K562 (cell line): Measurements from ENCODE around the gene NEUROD6. TPM values are rescaled to one million over a fixed set of nuclear protein-coding genes. Genes with fewer than 3 reads are reported as not detected.

Source experiments
- SP2 ChIP-seq: IDR thresholded peaks from 2 replicates; pipeline ENCODE4 v1.6.1; 2011; ENCODE audit warnings: mild to moderate bottlenecking, low read depth, low read length, moderate library complexity; ENCODE audit not compliant: poor library complexity, severe bottlenecking; ENCODE audit errors: extremely low read depth
- STAG1 ChIP-seq: sonication (generic); formaldehyde crosslinking; IDR thresholded peaks from 2 replicates; pipeline ENCODE4 v1.5.0; 2020; ENCODE audit warnings: missing genetic modification reagents, borderline replicate concordance
- ZNF140 ChIP-seq: fragments of 250-450 bp; sonication (Bioruptor Pico); IDR thresholded peaks from 2 replicates; pipeline ENCODE4 v1.8.0; 2021; ENCODE audit warnings: moderate library complexity, mild to moderate bottlenecking, inconsistent platforms
- polyA plus RNA-seq, 8 experiments: library from polyadenylated mRNA; depleted of rRNA in 4 of 8; stranded (reverse) in 5 of 8; unstranded in 3 of 8; fragments of >200 nt; fragmentation: Nextera tagmentation in 2 of 8; fragmentation: Illumina TruSeq in 1 of 8; extraction: Ambion mirVana in 2 of 8; extraction: Trizol in 1 of 8; gene quantifications; 2 replicates each; pipeline versions ENCODE4 v1.2.1 to v1.2.3, GENCODE V29; 2011 to 2014; ENCODE audit warnings: inconsistent platforms in 1 of 8, missing spikeins in 1 of 8
- total RNA-seq, 7 experiments: library from RNA; depleted of rRNA in 6 of 7; stranded (reverse); fragments of >200 nt in 6 of 7; fragmentation: Illumina TruSeq in 2 of 7; extraction: Trizol in 2 of 7; gene quantifications; 2 replicates each; pipeline versions ENCODE4 v1.2.1 to v1.2.3, GENCODE V29; 2011 to 2021; ENCODE audit warnings: low replicate concordance in 1 of 7
- TF ChIP-seq, protein P1 (sequence below): fragments of 200-600 bp; sonication (generic); IDR thresholded peaks from one replicate; pipeline ENCODE4 v1.6.1; 2012; ENCODE audit warnings: mild to moderate bottlenecking, low read depth, low read length, inconsistent platforms
- TF ChIP-seq, protein P2 (sequence below): fragments of 450-650 bp; IDR thresholded peaks from 2 replicates; pipeline ENCODE4 v1.6.1; 2016; ENCODE audit warnings: borderline replicate concordance

Gene NEUROD6
- total and polyA plus RNA-seq, 9 of the 15 experiments (the other 6 are each of a cell fraction or from before 2014, with no cell fraction given) = not detected

DNA sequence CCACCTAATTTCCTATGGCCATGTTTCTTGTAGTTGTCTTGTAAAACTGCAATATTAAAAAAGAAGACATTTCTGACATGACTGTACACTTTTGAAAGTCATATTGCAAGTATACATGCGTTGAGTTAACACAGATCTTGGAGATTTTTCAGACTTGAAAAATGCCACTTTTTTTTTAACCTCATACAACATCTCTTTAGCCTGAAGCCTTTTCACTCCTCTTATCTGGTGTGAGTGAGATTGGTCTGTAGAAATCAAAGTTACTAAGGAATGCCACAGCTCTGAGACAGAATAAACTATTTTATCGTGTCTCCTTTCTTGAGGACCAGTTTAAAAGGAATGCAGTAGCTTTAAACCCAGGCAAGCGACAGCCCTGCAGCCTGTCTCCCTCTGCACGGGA is 43.9 kb upstream of the NEUROD6 start (continued):
- TF ChIP-seq SP2 (no peak), STAG1 (CRISPR knock-in tag) (no peak), ZNF140 (CRISPR knock-in tag) (no peak)
- TF ChIP-seq, protein P1, sequence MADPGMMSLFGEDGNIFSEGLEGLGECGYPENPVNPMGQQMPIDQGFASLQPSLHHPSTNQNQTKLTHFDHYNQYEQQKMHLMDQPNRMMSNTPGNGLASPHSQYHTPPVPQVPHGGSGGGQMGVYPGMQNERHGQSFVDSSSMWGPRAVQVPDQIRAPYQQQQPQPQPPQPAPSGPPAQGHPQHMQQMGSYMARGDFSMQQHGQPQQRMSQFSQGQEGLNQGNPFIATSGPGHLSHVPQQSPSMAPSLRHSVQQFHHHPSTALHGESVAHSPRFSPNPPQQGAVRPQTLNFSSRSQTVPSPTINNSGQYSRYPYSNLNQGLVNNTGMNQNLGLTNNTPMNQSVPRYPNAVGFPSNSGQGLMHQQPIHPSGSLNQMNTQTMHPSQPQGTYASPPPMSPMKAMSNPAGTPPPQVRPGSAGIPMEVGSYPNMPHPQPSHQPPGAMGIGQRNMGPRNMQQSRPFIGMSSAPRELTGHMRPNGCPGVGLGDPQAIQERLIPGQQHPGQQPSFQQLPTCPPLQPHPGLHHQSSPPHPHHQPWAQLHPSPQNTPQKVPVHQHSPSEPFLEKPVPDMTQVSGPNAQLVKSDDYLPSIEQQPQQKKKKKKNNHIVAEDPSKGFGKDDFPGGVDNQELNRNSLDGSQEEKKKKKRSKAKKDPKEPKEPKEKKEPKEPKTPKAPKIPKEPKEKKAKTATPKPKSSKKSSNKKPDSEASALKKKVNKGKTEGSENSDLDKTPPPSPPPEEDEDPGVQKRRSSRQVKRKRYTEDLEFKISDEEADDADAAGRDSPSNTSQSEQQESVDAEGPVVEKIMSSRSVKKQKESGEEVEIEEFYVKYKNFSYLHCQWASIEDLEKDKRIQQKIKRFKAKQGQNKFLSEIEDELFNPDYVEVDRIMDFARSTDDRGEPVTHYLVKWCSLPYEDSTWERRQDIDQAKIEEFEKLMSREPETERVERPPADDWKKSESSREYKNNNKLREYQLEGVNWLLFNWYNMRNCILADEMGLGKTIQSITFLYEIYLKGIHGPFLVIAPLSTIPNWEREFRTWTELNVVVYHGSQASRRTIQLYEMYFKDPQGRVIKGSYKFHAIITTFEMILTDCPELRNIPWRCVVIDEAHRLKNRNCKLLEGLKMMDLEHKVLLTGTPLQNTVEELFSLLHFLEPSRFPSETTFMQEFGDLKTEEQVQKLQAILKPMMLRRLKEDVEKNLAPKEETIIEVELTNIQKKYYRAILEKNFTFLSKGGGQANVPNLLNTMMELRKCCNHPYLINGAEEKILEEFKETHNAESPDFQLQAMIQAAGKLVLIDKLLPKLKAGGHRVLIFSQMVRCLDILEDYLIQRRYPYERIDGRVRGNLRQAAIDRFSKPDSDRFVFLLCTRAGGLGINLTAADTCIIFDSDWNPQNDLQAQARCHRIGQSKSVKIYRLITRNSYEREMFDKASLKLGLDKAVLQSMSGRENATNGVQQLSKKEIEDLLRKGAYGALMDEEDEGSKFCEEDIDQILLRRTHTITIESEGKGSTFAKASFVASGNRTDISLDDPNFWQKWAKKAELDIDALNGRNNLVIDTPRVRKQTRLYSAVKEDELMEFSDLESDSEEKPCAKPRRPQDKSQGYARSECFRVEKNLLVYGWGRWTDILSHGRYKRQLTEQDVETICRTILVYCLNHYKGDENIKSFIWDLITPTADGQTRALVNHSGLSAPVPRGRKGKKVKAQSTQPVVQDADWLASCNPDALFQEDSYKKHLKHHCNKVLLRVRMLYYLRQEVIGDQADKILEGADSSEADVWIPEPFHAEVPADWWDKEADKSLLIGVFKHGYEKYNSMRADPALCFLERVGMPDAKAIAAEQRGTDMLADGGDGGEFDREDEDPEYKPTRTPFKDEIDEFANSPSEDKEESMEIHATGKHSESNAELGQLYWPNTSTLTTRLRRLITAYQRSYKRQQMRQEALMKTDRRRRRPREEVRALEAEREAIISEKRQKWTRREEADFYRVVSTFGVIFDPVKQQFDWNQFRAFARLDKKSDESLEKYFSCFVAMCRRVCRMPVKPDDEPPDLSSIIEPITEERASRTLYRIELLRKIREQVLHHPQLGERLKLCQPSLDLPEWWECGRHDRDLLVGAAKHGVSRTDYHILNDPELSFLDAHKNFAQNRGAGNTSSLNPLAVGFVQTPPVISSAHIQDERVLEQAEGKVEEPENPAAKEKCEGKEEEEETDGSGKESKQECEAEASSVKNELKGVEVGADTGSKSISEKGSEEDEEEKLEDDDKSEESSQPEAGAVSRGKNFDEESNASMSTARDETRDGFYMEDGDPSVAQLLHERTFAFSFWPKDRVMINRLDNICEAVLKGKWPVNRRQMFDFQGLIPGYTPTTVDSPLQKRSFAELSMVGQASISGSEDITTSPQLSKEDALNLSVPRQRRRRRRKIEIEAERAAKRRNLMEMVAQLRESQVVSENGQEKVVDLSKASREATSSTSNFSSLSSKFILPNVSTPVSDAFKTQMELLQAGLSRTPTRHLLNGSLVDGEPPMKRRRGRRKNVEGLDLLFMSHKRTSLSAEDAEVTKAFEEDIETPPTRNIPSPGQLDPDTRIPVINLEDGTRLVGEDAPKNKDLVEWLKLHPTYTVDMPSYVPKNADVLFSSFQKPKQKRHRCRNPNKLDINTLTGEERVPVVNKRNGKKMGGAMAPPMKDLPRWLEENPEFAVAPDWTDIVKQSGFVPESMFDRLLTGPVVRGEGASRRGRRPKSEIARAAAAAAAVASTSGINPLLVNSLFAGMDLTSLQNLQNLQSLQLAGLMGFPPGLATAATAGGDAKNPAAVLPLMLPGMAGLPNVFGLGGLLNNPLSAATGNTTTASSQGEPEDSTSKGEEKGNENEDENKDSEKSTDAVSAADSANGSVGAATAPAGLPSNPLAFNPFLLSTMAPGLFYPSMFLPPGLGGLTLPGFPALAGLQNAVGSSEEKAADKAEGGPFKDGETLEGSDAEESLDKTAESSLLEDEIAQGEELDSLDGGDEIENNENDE = no peak
- TF ChIP-seq, protein P2, sequence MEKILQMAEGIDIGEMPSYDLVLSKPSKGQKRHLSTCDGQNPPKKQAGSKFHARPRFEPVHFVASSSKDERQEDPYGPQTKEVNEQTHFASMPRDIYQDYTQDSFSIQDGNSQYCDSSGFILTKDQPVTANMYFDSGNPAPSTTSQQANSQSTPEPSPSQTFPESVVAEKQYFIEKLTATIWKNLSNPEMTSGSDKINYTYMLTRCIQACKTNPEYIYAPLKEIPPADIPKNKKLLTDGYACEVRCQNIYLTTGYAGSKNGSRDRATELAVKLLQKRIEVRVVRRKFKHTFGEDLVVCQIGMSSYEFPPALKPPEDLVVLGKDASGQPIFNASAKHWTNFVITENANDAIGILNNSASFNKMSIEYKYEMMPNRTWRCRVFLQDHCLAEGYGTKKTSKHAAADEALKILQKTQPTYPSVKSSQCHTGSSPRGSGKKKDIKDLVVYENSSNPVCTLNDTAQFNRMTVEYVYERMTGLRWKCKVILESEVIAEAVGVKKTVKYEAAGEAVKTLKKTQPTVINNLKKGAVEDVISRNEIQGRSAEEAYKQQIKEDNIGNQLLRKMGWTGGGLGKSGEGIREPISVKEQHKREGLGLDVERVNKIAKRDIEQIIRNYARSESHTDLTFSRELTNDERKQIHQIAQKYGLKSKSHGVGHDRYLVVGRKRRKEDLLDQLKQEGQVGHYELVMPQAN = no peak
